Erythroblast (primary cell): ENCODE data around the gene KRT5.

Experiments
- GATA1 ChIP-seq: IDR thresholded peaks from 2 replicates; pipeline ENCODE4 v1.6.1; 2011; ENCODE audit warnings: low read depth, mild to moderate bottlenecking, control low read depth, low read length, moderate library complexity
- POLR2A ChIP-seq: IDR thresholded peaks from 2 replicates; pipeline ENCODE4 v1.6.1; 2011; ENCODE audit warnings: mild to moderate bottlenecking, low read length

DNA sequence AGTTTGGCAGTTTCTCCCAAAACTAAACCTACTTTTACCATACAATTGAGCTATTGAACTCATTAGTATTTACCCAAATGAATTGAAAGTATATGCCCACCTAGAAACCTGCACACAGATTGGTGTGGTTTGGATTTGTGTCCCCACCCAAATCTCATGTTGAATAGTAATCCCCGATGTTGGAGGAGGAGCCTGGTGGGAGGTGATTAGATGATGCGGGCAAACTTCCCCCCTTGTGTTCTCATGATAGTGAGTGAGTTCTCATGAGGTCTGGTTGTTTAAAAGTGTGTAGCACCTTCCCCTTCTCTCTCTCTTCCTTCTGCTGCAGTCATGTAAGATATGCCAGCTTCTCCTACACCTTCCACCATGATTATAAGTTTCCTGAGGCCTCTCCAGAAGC, 42.5 kb downstream of the KRT5 start:
- TF ChIP-seq POLR2A, result no peak
- no peak for TF ChIP-seq GATA1
